Activated B cell treated with CpG ODN at 0.5 μM for 24 hours (primary cell): ENCODE measurements around the gene OGN. TPM values are rescaled to one million over a fixed set of nuclear protein-coding genes. Genes with fewer than 3 reads are reported as not detected.
"Not testable (repeated sequence)": the region's sequence is repeated elsewhere in the genome, so short reads cannot be mapped to it uniquely, and the experiment has no call there.

ENCODE experiments used
- ATAC-seq: fragments of 200-7000 bp; cut with Tn5 transposase; one replicate; pipeline ENCODE4 v1.10.0; 2021; ENCODE audit warnings: low read depth, mild to moderate bottlenecking, moderate library complexity
- CTCF ChIA-PET: fragments of 350-600 bp; sonication (Branson Sonifier 250); formaldehyde crosslinking; loops from one replicate; lab custom pipeline; 2021; ENCODE audit warnings: antibody characterized with exemption; lab: Charles Lee
- POLR2A ChIA-PET: fragments of 350-600 bp; sonication (Branson Sonifier 250); formaldehyde crosslinking; loops from one replicate; lab custom pipeline; 2021; ENCODE audit warnings: antibody characterized with exemption; lab: Charles Lee
- DNase-seq: peaks from one replicate; pipeline ENCODE4 v3.0.0; 2022
- H3K27ac Mint-ChIP-seq: one replicate; pipeline ENCODE4 v1.8.0; 2020; ENCODE audit warnings: mixed read lengths
- H3K27me3 Mint-ChIP-seq: one replicate; pipeline ENCODE4 v1.8.0; 2021; ENCODE audit warnings: mixed read lengths
- H3K36me3 Mint-ChIP-seq: one replicate; pipeline ENCODE4 v1.8.0; 2021; ENCODE audit warnings: low read depth, mixed read lengths
- H3K4me1 Mint-ChIP-seq: one replicate; pipeline ENCODE4 v1.8.0; 2021; ENCODE audit warnings: mixed read lengths
- H3K4me3 Mint-ChIP-seq: one replicate; pipeline ENCODE4 v1.8.0; 2020; ENCODE audit warnings: mild to moderate bottlenecking, mixed read lengths
- H3K9me3 Mint-ChIP-seq: one replicate; pipeline ENCODE4 v1.8.0; 2020; ENCODE audit warnings: mixed read lengths
- CTCF ChIP-seq: fragments of 200-600 bp; IDR thresholded peaks from one replicate; pipeline ENCODE4 v1.8.0; 2022; ENCODE audit warnings: antibody characterized with exemption, mild to moderate bottlenecking
- intact Hi-C: fragments of 100-400 bp; cut with micrococcal nuclease; formaldehyde crosslinking; loops from one replicate; pipeline ENCODE4 v1.15.1; 2024
- total RNA-seq: library from RNA; stranded (reverse); gene quantifications from 2 replicates; pipeline ENCODE4 v1.2.3, GENCODE V29; 2022

Gene OGN
- total RNA-seq, 1 donor from 2014 or later = not detected

GRCh38 chr9:92414566-92414965 is 10.2 kb upstream of the OGN start:
- intact Hi-C loops = no loop called here
- Mint-ChIP-seq H3K4me3 (no peak overlapping the region), H3K36me3 (no peaks in the 10 kb centered on the region), H3K4me1 (peaks cover 11% of the 10 kb centered on the region), H3K27me3 (no peaks in the 10 kb centered on the region), H3K9me3 (no peaks in the 10 kb centered on the region), H3K27ac (no peak overlapping the region)
- ATAC-seq (no peak), DNase-seq (no peak)
- POLR2A ChIA-PET = no interaction called here
- no peak for TF ChIP-seq CTCF
- CTCF ChIA-PET = no interaction called here

GRCh38 chr9:92411157-92411556 is 6.8 kb upstream of the OGN start:
- H3K27me3 Mint-ChIP-seq, CTCF ChIA-PET, intact Hi-C loops, DNase-seq, H3K27ac Mint-ChIP-seq, POLR2A ChIA-PET, ATAC-seq, H3K36me3 Mint-ChIP-seq, H3K4me3 Mint-ChIP-seq, H3K9me3 Mint-ChIP-seq: not testable (repeated sequence)
- H3K4me1 Mint-ChIP-seq = peaks cover 23% of the 10 kb centered on the region

- H3K9me3 Mint-ChIP-seq = no peaks in the 10 kb centered on the region
- ATAC-seq (no peak), DNase-seq (no peak)
- ChIA-PET POLR2A (no interaction called here), CTCF (no interaction called here)
- no peaks in the 10 kb centered on the region for H3K36me3 Mint-ChIP-seq
- no peak for TF ChIP-seq CTCF
- no peak overlapping the region for H3K27ac Mint-ChIP-seq
- H3K4me1 Mint-ChIP-seq = peaks cover 20% of the 10 kb centered on the region
- H3K4me3 Mint-ChIP-seq = no peak overlapping the region
- intact Hi-C loops = no loop called here
- no peaks in the 10 kb centered on the region for H3K27me3 Mint-ChIP-seq
Observed at GRCh38 chr9:92408747-92409478, 4.5 kb upstream of the OGN start.

GRCh38 chr9:92407818-92408217 is 3.4 kb upstream of the OGN start:
- no peak overlapping the region for H3K27ac Mint-ChIP-seq
- POLR2A ChIA-PET = no interaction called here
- H3K4me3 Mint-ChIP-seq = no peak overlapping the region
- peaks cover 18% of the 10 kb centered on the region for H3K4me1 Mint-ChIP-seq
- ATAC-seq (no peak), DNase-seq (no peak)
- CTCF ChIA-PET = no interaction called here
- no peaks in the 10 kb centered on the region for H3K9me3 Mint-ChIP-seq
- no peaks in the 10 kb centered on the region for H3K27me3 Mint-ChIP-seq
- H3K36me3 Mint-ChIP-seq = no peaks in the 10 kb centered on the region
- intact Hi-C loops = no loop called here
- no peak for TF ChIP-seq CTCF

GRCh38 chr9:92406477-92406876 is 2.1 kb upstream of the OGN start:
- Mint-ChIP-seq H3K27me3 (no peaks in the 10 kb centered on the region), H3K4me3 (peak overlapping the region; percentile 75), H3K36me3 (no peaks in the 10 kb centered on the region), H3K4me1 (peaks cover 18% of the 10 kb centered on the region), H3K9me3 (no peaks in the 10 kb centered on the region), H3K27ac (peak overlapping the region; percentile 73)
- POLR2A ChIA-PET = no interaction called here
- CTCF ChIA-PET = no interaction called here
- DNase-seq = no peak
- TF ChIP-seq CTCF = no peak
- ATAC-seq = peak; percentile 90
- intact Hi-C loops = no loop called here

- ATAC-seq (peak; percentile 18), DNase-seq (no peak)
- no peaks in the 10 kb centered on the region for H3K9me3 Mint-ChIP-seq
- H3K27me3 Mint-ChIP-seq = no peaks in the 10 kb centered on the region
- peak overlapping the region; percentile 73 for H3K27ac Mint-ChIP-seq
- peak overlapping the region; percentile 48 for H3K4me3 Mint-ChIP-seq
- no peaks in the 10 kb centered on the region for H3K36me3 Mint-ChIP-seq
- ChIA-PET CTCF (no interaction called here), POLR2A (no interaction called here)
- peaks cover 18% of the 10 kb centered on the region for H3K4me1 Mint-ChIP-seq
- intact Hi-C loops = no loop called here
- TF ChIP-seq CTCF = no peak
Observed at GRCh38 chr9:92405818-92406217, 1.4 kb upstream of the OGN start.
